ENCODE results near the gene NATD1. TPM values are rescaled to one million over a fixed set of nuclear protein-coding genes. Genes with fewer than 3 reads are reported as not detected.

Gene NATD1
- polyA plus RNA-seq (ENCODE audit: insufficient read length in 4 of 4): 10 to 100 TPM; 10.2 to 14.4 (median 12.1) TPM

- peak in 3 of 4 donors; percentile 61 to 78 (median 68) for DNase-seq (ENCODE audit: low read depth in 4 of 4, low spot score in 3 of 4)
These were observed at the start of gene NATD1 for GRCh38 chr17:21252796-21253645. TSS of gene NATD1 (minus strand) at chr17:21253410. CDS start at chr17:21253264, 146 bp downstream.

GRCh38 chr17:21301593-21302550 lies 48.7 kb upstream of the NATD1 start:
- no peak for DNase-seq (ENCODE audit: low read depth in 4 of 4, low spot score in 3 of 4)

- no peak for DNase-seq (ENCODE audit: low read depth in 4 of 4, low spot score in 3 of 4)
These were observed 47.7 kb upstream of the NATD1 start for GRCh38 chr17:21300601-21301571.

GRCh38 chr17:21299981-21300600 lies 46.9 kb upstream of the NATD1 start:
- DNase-seq (ENCODE audit: low read depth in 4 of 4, low spot score in 3 of 4): no peak

GRCh38 chr17:21298983-21299519 lies 45.8 kb upstream of the NATD1 start:
- DNase-seq (ENCODE audit: low read depth in 4 of 4, low spot score in 3 of 4): no peak

- no peak for DNase-seq (ENCODE audit: low read depth in 4 of 4, low spot score in 3 of 4)
These were observed 45.1 kb upstream of the NATD1 start for GRCh38 chr17:21298056-21298982.

- DNase-seq (ENCODE audit: low read depth in 4 of 4, low spot score in 3 of 4): no peak
These were observed 44.4 kb upstream of the NATD1 start for GRCh38 chr17:21297597-21297996.

GRCh38 chr17:21297026-21297520 lies 43.9 kb upstream of the NATD1 start:
- no peak for DNase-seq (ENCODE audit: low read depth in 4 of 4, low spot score in 3 of 4)

GRCh38 chr17:21296097-21297025 lies 43.2 kb upstream of the NATD1 start:
- no peak for DNase-seq (ENCODE audit: low read depth in 4 of 4, low spot score in 3 of 4)

GRCh38 chr17:21295036-21295952 lies 42.1 kb upstream of the NATD1 start:
- no peak for DNase-seq (ENCODE audit: low read depth in 4 of 4, low spot score in 3 of 4)

- no peak for DNase-seq (ENCODE audit: low read depth in 4 of 4, low spot score in 3 of 4)
These were observed 41.3 kb upstream of the NATD1 start for GRCh38 chr17:21294321-21295035.

GRCh38 chr17:21293831-21294210 lies 40.6 kb upstream of the NATD1 start:
- no peak for DNase-seq (ENCODE audit: low read depth in 4 of 4, low spot score in 3 of 4)

GRCh38 chr17:21292867-21293830 lies 39.9 kb upstream of the NATD1 start:
- DNase-seq (ENCODE audit: low read depth in 4 of 4, low spot score in 3 of 4): no peak

- DNase-seq (ENCODE audit: low read depth in 4 of 4, low spot score in 3 of 4): no peak
These were observed 38.7 kb upstream of the NATD1 start for GRCh38 chr17:21291862-21292261.
